ENCODE measurements around the gene KCNT1. TPM values are rescaled to one million over a fixed set of nuclear protein-coding genes. Genes with fewer than 3 reads are reported as not detected.

Gene KCNT1
- total and polyA plus RNA-seq, 2 donors (not counting 3 experiments of a cell fraction or from before 2014, with no cell fraction given): not detected

DNA sequence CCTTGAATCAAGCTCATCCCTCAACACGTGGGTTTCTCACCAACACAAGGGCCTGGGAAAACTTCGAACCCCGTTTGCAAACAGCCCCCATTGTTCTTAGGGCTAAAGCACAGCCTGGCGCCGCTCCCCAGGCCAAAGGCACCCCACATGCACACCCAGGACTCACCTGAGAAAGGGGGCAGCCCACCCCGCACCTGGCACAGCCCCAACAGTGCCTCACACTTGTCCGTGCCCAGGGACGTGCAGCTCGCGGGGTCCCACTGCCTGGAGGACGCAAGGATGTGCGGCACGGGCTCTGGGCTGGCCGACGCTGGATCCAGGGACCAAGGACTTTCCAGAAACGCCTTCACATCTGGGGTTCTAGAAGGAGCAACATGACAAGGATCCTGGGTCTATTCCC lies 5.5 kb upstream of the KCNT1 start:
- DNase-seq (ENCODE audit: low read depth, low spot score) (no peak), FAIRE-seq (no peak)
- no peaks in the 10 kb centered on the region for H3K36me3 ChIP-seq (ENCODE audit: control insufficient read depth in 2 of 2, extremely low read depth in 1 of 2, insufficient read depth in 2 of 2, low read length in 2 of 2)
- BruUV-seq (replicated peaks): no TSS peak
- no peak overlapping the region for H3K4me3 ChIP-seq (replicated peaks in 1 of 3; ENCODE audit: insufficient read depth in 1 of 3, low read depth in 1 of 3, low read length in 3 of 3)
- CTCF ChIA-PET: interaction anchor here (0.7 kb wide), 1 partner anchor 17 kb away, joined by 3 read pairs; no protein-coding TSS in a partner anchor
- H3K79me2 ChIP-seq (ENCODE audit: control insufficient read depth, insufficient read depth, low read length): no peaks in the 10 kb centered on the region
- TF ChIP-seq POLR2AphosphoS5 (IDR thresholded peaks at IDR 0.05; ENCODE audit: insufficient read depth, low read depth, low read length) (no peak), FOS (IDR thresholded peaks at IDR 0.05; ENCODE audit: borderline replicate concordance, insufficient read depth, low read length) (no peak), POLR2A (IDR thresholded peaks at IDR 0.05; ENCODE audit: low read depth, low read length) (no peak), EZH2 (IDR thresholded peaks at IDR 0.05; ENCODE audit: borderline replicate concordance, low read depth, low read length, severe bottlenecking) (no peak), GATA2 (IDR thresholded peaks at IDR 0.05; ENCODE audit: insufficient read depth, insufficient read length, low read depth, low read length) (no peak), JUN (IDR thresholded peaks at IDR 0.05; ENCODE audit: borderline replicate concordance, insufficient read depth, insufficient read length, low read depth) (no peak), MYC (IDR thresholded peaks at IDR 0.05; ENCODE audit: low read depth, low read length) (no peak)
- TF ChIP-seq, protein P1, sequence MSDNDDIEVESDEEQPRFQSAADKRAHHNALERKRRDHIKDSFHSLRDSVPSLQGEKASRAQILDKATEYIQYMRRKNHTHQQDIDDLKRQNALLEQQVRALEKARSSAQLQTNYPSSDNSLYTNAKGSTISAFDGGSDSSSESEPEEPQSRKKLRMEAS (IDR thresholded peaks at IDR 0.05; ENCODE audit: insufficient read depth, insufficient read length): no peak
- TF ChIP-seq, protein P2, sequence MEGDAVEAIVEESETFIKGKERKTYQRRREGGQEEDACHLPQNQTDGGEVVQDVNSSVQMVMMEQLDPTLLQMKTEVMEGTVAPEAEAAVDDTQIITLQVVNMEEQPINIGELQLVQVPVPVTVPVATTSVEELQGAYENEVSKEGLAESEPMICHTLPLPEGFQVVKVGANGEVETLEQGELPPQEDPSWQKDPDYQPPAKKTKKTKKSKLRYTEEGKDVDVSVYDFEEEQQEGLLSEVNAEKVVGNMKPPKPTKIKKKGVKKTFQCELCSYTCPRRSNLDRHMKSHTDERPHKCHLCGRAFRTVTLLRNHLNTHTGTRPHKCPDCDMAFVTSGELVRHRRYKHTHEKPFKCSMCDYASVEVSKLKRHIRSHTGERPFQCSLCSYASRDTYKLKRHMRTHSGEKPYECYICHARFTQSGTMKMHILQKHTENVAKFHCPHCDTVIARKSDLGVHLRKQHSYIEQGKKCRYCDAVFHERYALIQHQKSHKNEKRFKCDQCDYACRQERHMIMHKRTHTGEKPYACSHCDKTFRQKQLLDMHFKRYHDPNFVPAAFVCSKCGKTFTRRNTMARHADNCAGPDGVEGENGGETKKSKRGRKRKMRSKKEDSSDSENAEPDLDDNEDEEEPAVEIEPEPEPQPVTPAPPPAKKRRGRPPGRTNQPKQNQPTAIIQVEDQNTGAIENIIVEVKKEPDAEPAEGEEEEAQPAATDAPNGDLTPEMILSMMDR (IDR thresholded peaks at IDR 0.05; ENCODE audit: extremely low read depth in 1 of 2, insufficient read depth in 1 of 2, low read depth in 1 of 2, low read length in 2 of 2): no peak
- intact Hi-C loops (cut with micrococcal nuclease) (no loop called here), dilution Hi-C loops (cut with MboI; ENCODE audit: extremely low pct_ligation_motif_present, low sequenced_read_pairs) (no loop called here)
- no peak overlapping the region for H3K4me2 ChIP-seq (ENCODE audit: insufficient read depth, low read length)
- no peak overlapping the region for H3K9ac ChIP-seq (replicated peaks; ENCODE audit: extremely low read depth, insufficient read depth, low read length)
- H3K9me1 ChIP-seq (replicated peaks; ENCODE audit: control insufficient read depth, extremely low read depth, insufficient read depth, low read length): no peaks in the 10 kb centered on the region
- H3K4me1 ChIP-seq (ENCODE audit: control insufficient read depth, extremely low read depth, insufficient read depth, low read length): no peaks in the 10 kb centered on the region
- POLR2A ChIA-PET: no interaction called here
- no peaks in the 10 kb centered on the region for H4K20me1 ChIP-seq (replicated peaks; ENCODE audit: control insufficient read depth, extremely low read depth, insufficient read depth, low read length)
- H3K27ac ChIP-seq (ENCODE audit: insufficient read depth, low read depth, low read length): no peak overlapping the region
- H3K9me3 ChIP-seq (replicated peaks; ENCODE audit: control insufficient read depth, insufficient read depth, low read length): no peaks in the 10 kb centered on the region
- no peaks in the 10 kb centered on the region for H3K27me3 ChIP-seq (ENCODE audit: control insufficient read depth in 2 of 2, insufficient read depth in 2 of 2, low read length in 2 of 2)
- H2AFZ ChIP-seq (ENCODE audit: low read depth, low read length): no peak overlapping the region
